SJCRH30 (cell line): ENCODE measurements around the gene CD96. TPM values are rescaled to one million over a fixed set of nuclear protein-coding genes. Genes with fewer than 3 reads are reported as not detected.
"Not testable (repeated sequence)": the region's sequence is repeated elsewhere in the genome, so short reads cannot be mapped to it uniquely, and the experiment has no call there.

Experiments
- DNase-seq, 2 experiments: peaks; one replicate each; pipeline ENCODE4 v3.0.0-alpha.2; 2015 to 2020
- H3K27ac ChIP-seq: fragments of 250-450 bp; sonication (Bioruptor Pico); 2 replicates; pipeline ENCODE4 v1.5.1; 2020; ENCODE audit warnings: mild to moderate bottlenecking, moderate library complexity
- H3K27me3 ChIP-seq: fragments of 250-450 bp; sonication (Bioruptor Pico); 2 replicates; pipeline ENCODE4 v1.5.1; 2020; ENCODE audit warnings: mild to moderate bottlenecking, moderate library complexity
- H3K36me3 ChIP-seq: fragments of 250-450 bp; sonication (Bioruptor Pico); 2 replicates; pipeline ENCODE4 v1.5.1; 2020; ENCODE audit warnings: mild to moderate bottlenecking, moderate library complexity
- H3K4me1 ChIP-seq: fragments of 250-450 bp; sonication (Bioruptor Pico); 2 replicates; pipeline ENCODE4 v1.5.1; 2020; ENCODE audit warnings: mild to moderate bottlenecking, moderate library complexity
- H3K4me3 ChIP-seq: fragments of 250-450 bp; sonication (Bioruptor Pico); 2 replicates; pipeline ENCODE4 v1.5.1; 2020; ENCODE audit warnings: mild to moderate bottlenecking, moderate library complexity
- H3K9me3 ChIP-seq: fragments of 250-450 bp; sonication (Bioruptor Pico); replicated peaks from 2 replicates; pipeline ENCODE4 v1.5.1; 2020; ENCODE audit warnings: mild to moderate bottlenecking, moderate library complexity
- total RNA-seq: library from RNA; depleted of rRNA; stranded (reverse); fragments of >200 nt; shearing (Covaris generic); gene quantifications from 2 replicates; pipeline ENCODE4 v1.2.3, GENCODE V29; 2014; rRNA removed

Gene CD96
- total RNA-seq: 0.28 and 0.33 TPM in 2 replicates

DNA sequence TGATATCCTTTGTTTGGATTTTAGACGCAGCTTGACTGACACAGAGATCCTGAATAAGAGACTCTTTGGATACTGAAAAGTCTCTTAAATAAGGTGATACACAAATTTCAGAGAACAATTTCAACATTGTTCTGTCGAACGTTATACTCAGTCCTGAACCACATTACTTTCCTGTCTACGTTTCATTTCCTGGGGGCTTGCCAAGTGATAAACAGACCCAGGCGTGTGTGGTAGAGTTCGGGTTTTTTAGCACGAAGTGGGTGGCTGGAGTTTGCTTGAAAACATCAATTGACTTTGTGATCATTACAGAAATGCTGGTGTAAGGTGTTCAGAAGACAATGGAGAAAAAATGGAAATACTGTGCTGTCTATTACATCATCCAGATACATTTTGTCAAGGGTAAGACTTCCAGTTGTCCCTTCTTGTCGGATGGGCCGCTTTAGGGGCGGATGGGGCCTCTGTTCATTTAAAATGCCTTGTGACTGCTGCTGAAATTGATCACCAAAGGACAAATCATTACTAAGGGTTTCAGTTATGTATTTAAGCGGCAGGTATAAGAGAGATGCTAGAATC lies at the start of gene CD96:
TSS of gene CD96 (plus strand) at position 287 of the 573 bp plus-strand sequence. CDS start at position 339, 52 bp downstream.
- peak within 1 kb of the TSS; percentile 7; the same call in 1 of the 2 replicates for H3K4me3 ChIP-seq
- no peaks in the 10 kb centered on the region for H3K9me3 ChIP-seq
- H3K36me3 ChIP-seq: no peaks in the 10 kb centered on the region
- no peaks in the 10 kb centered on the region for H3K27me3 ChIP-seq
- H3K27ac ChIP-seq: no peak within 1 kb of the TSS
- H3K4me1 ChIP-seq: peaks cover 13% of the 10 kb centered on the region; the same call in 1 of the 2 replicates
- peak; percentile 23 to 57 for DNase-seq

- no peak overlapping the region for H3K4me3 ChIP-seq
- no peaks in the 10 kb centered on the region for H3K27me3 ChIP-seq
- no peak for DNase-seq
- no peaks in the 10 kb centered on the region for H3K36me3 ChIP-seq
- no peaks in the 10 kb centered on the region for H3K9me3 ChIP-seq
- H3K27ac ChIP-seq: no peak overlapping the region
- H3K4me1 ChIP-seq: no peaks in the 10 kb centered on the region
Measured at GRCh38 chr3:111493276-111493675, 48.7 kb upstream of the CD96 start.

DNA sequence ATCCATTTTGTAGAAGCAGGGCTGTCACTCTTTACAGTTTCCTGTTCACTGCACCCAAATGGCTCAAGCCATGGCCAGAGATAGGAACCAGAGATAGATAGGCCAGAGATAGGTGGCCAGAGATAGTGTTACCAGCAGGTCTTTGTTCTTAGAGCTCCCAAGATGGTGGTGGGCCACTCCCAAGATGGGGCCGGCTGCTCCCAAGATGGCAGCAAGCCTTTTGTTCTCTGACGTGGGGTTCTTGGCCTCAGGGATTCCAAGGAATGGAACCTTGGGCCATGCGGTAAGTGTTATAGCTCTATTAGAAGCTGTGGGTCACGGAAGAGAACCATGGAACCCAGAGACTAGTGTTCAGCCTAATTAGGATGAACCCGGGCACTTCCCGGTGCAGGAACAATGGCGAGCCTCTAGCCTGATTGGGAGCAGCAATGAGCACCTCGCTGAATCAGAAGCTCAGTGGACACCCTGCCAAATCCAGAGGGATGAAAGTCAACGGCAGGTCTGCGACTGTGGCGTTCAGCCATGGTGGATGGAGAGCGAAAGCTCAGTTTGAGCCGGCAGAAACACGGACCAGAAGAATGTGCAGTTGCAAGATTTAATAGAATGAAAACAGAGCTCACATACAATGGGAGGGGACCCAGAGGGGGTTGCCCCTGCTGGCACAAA lies 45.0 kb upstream of the CD96 start:
- DNase-seq: no peak
- Histone ChIP-seq H3K4me1 (no peaks in the 10 kb centered on the region), H3K27me3 (no peaks in the 10 kb centered on the region), H3K36me3 (no peaks in the 10 kb centered on the region), H3K9me3 (no peaks in the 10 kb centered on the region), H3K4me3 (no peak overlapping the region), H3K27ac (no peak overlapping the region)

DNA sequence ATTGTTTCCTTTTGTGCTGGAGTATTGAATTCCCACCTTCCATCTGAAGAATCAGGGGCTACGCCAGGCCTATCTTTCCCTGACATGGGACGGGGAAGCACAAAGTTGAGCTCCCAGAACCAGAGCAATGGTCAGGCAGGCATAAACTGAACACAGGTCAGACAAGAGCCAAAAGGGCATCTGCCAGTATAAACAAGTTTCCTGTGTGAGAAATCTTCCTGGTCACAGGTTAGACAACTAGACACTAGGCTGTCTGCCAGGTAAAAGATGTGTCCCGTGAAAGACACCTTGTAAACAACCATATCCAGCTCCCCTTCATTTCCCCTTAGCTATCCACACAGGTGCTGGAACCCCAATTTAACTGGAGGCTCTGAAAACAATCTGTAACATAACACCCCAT lies 44.0 kb upstream of the CD96 start:
- Histone ChIP-seq H3K27ac (no peak overlapping the region), H3K36me3 (no peaks in the 10 kb centered on the region), H3K27me3 (no peaks in the 10 kb centered on the region), H3K4me3 (no peak overlapping the region), H3K9me3 (0 out of 2 replicates have a peak, but pooled peaks cover 2% of the 10 kb centered on the region), H3K4me1 (no peaks in the 10 kb centered on the region)
- no peak for DNase-seq

DNA sequence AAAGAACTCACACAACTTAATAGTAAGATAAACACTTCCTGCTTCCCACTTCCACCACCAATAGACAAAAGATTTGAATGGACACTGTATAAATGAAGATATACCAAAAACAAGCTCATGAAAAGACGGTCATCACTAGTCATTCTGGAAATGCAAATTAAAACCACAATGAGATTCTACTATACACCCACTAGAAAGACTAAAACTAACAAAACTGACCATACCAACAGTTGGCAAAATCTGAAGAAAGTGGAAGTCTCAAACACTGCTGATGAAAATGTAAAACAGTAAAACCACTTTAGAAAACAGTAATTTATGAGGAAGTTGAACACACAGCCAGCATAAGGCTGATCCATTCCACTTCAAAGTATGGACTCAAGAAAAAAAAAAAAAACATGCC lies 35.6 kb upstream of the CD96 start:
- Histone ChIP-seq H3K36me3 (no peaks in the 10 kb centered on the region), H3K27me3 (no peaks in the 10 kb centered on the region), H3K4me1 (no peaks in the 10 kb centered on the region), H3K27ac (no peak overlapping the region), H3K9me3 (0 out of 2 replicates have a peak, but pooled peaks cover 2% of the 10 kb centered on the region), H3K4me3 (no peak overlapping the region)
- DNase-seq: no peak

- 0 out of 2 replicates have a peak, but pooled peaks cover 3% of the 10 kb centered on the region for H3K27me3 ChIP-seq
- no peaks in the 10 kb centered on the region for H3K9me3 ChIP-seq
- H3K36me3 ChIP-seq: no peaks in the 10 kb centered on the region
- no peak overlapping the region for H3K4me3 ChIP-seq
- H3K4me1 ChIP-seq: no peaks in the 10 kb centered on the region
- no peak for DNase-seq
- H3K27ac ChIP-seq: no peak overlapping the region
Measured at GRCh38 chr3:111509308-111509707, 32.7 kb upstream of the CD96 start.

- Histone ChIP-seq H3K27me3 (peaks cover 9% of the 10 kb centered on the region; the same call in 1 of the 2 replicates), H3K4me1 (no peaks in the 10 kb centered on the region), H3K9me3 (no peaks in the 10 kb centered on the region), H3K4me3 (no peak overlapping the region), H3K27ac (no peak overlapping the region), H3K36me3 (no peaks in the 10 kb centered on the region)
- no peak for DNase-seq
Measured at GRCh38 chr3:111517801-111518200, 24.2 kb upstream of the CD96 start.

GRCh38 chr3:111519178-111519855 lies 22.7 kb upstream of the CD96 start:
- DNase-seq: peak in 1 of 2 experiments; percentile 27
- Histone ChIP-seq H3K27me3 (peaks cover 5% of the 10 kb centered on the region; the same call in 1 of the 2 replicates), H3K4me1 (no peaks in the 10 kb centered on the region), H3K9me3 (no peaks in the 10 kb centered on the region), H3K27ac (no peak overlapping the region), H3K4me3 (no peak overlapping the region), H3K36me3 (no peaks in the 10 kb centered on the region)

- Histone ChIP-seq H3K36me3 (no peaks in the 10 kb centered on the region), H3K4me3 (no peak overlapping the region), H3K27me3 (peaks cover 5% of the 10 kb centered on the region; the same call in 1 of the 2 replicates), H3K27ac (no peak overlapping the region), H3K4me1 (no peaks in the 10 kb centered on the region), H3K9me3 (no peaks in the 10 kb centered on the region)
- DNase-seq: no peak
Measured at GRCh38 chr3:111521891-111522290, 20.1 kb upstream of the CD96 start.

- not testable (repeated sequence) for H3K27me3 ChIP-seq, H3K4me3 ChIP-seq, H3K27ac ChIP-seq, H3K36me3 ChIP-seq, DNase-seq, H3K9me3 ChIP-seq, H3K4me1 ChIP-seq
Measured at GRCh38 chr3:111524486-111524885, 17.5 kb upstream of the CD96 start.

- H3K36me3 ChIP-seq: no peaks in the 10 kb centered on the region
- no peaks in the 10 kb centered on the region for H3K4me1 ChIP-seq
- H3K27ac ChIP-seq: no peak overlapping the region
- H3K4me3 ChIP-seq: no peak overlapping the region
- H3K9me3 ChIP-seq: no peaks in the 10 kb centered on the region
- H3K27me3 ChIP-seq: no peaks in the 10 kb centered on the region
- no peak for DNase-seq
Measured at GRCh38 chr3:111531446-111531845, 10.6 kb upstream of the CD96 start.

- Histone ChIP-seq H3K36me3 (no peaks in the 10 kb centered on the region), H3K9me3 (no peaks in the 10 kb centered on the region), H3K4me1 (peaks cover 5% of the 10 kb centered on the region; the same call in 1 of the 2 replicates), H3K27ac (no peak overlapping the region), H3K27me3 (no peaks in the 10 kb centered on the region), H3K4me3 (no peak overlapping the region)
- no peak for DNase-seq
Measured at GRCh38 chr3:111534701-111535100, 7.3 kb upstream of the CD96 start.

GRCh38 chr3:111538111-111538510 lies 3.9 kb upstream of the CD96 start:
- no peaks in the 10 kb centered on the region for H3K27me3 ChIP-seq
- H3K4me3 ChIP-seq: no peak overlapping the region
- no peak overlapping the region for H3K27ac ChIP-seq
- peaks cover 13% of the 10 kb centered on the region; the same call in 1 of the 2 replicates for H3K4me1 ChIP-seq
- no peak for DNase-seq
- H3K36me3 ChIP-seq: no peaks in the 10 kb centered on the region
- H3K9me3 ChIP-seq: no peaks in the 10 kb centered on the region

GRCh38 chr3:111538681-111539083 lies 3.3 kb upstream of the CD96 start:
- Histone ChIP-seq H3K36me3 (no peaks in the 10 kb centered on the region), H3K27ac (no peak overlapping the region), H3K4me3 (no peak overlapping the region), H3K27me3 (no peaks in the 10 kb centered on the region), H3K4me1 (peaks cover 13% of the 10 kb centered on the region; the same call in 1 of the 2 replicates), H3K9me3 (no peaks in the 10 kb centered on the region)
- DNase-seq: no peak
